ENCODE measurements around the gene ATP4B.

The ATP4B gene

DNA sequence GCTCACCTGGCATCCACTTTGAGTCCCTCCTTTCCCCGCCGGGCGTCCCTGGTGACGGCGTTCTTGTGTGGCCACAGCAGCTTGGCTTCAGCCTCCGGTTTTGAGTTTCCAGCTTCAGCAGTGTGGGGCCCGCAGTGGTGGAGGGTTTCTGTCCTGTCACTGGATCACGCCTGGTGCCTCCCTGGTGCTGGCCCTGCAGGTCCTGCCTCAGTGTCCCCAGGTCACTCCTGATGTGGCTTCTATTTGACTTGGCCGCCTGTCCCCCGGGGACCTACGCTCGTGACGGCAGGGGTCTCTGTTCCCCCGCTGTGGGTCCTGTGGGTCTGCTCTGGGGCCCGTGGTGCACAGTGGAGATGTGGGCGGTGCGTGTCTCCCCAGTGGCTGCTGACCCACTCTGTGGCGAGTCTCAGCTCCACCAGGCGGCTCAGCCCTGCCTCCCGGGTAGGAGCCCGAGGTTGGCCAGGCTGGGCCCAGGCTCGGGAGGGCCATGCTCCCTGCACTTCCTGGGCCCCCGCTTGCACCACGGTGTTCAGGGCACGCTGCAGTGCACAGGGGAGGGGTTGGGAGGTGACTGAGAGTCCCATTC, 1.9 kb downstream of the ATP4B start:
- no peak for DNase-seq

DNA sequence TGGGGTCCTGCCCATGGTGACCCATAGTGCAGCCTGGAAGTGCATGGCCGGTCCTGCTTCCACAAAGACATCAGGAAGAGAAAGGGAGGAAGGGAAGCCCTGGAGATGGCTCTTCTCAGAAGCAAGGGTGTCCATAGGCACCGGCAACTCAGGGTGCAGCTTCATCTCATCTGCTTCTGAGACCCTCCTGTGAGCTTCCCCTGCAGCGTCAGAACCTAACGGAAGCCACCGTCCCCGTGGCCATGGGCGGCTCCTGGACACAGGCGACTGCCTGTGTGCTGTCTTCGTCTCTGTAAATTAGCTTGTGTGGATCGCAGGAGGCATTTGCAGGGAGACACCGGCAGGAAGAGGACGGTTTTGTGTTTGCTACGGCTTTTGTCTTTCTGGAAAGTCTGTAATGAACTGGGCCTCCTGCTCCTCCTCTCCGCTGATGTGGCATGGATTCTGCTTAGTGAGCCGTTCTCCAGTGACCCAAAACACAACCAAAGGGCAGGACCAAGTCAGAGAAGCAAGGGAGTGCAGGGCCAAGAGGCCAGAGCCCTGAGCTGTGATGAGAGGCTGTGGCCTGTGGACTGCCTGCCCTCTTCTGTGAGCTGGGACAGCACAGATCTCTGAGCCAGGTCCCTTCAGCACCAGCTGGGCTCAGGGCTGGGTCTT, 2.5 kb downstream of the ATP4B start:
- no peak for DNase-seq

DNA sequence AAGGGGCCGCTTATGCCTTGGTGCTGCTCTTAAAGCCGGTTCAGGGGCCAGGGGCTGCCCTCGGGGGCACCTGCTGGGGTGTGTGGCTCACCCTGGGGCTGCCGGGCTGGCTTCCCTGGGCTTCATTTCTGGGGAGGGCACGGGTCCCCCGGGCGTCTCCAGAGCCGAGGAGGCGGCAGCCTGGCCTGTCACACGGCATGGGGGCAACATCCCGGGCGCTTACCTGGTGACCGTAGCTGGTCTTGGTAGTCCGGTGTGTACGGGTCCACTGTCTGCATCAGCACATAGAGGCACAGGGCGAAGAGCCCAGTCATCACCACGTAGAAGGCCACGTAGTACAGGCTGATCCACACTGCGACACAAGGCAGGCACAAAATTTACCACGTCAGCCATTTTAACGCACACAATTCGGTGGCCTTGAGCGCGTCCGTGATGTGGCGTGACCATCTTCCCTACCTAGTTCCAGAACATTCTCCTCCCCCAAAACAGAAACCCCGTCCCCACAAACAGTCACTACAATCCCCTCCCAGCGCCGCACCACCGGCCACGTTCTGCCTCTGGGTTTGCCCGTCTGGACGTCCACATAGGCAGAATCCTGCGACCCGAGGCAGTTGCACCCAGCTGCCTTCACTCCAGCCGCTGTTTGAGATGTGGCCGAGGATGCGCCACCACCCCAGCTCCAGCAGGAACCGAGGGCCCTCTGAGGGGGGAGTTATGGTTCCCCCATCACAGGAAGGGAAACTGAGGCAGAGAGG, 3.2 kb downstream of the ATP4B start:
- no peak for DNase-seq

DNA sequence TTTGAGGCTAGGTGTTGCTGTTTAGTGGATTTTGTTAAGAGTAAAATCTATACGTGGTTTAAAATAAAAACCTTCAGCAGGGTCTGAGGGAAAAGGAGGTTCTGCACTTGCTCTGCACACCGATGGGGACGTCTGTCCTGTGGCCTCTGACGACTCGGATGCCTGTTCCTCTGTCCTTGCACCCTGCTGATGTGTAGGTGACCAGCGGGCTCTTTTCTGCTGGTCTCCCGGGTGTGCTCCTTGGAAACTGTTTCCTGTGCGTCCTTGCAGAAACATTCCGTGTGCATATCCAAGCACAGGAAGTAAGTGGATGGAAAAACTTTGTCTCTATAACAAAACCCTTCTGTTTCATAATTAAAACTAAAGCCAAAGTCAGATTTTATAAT, 3.8 kb downstream of the ATP4B start:
- no peak for DNase-seq

DNA sequence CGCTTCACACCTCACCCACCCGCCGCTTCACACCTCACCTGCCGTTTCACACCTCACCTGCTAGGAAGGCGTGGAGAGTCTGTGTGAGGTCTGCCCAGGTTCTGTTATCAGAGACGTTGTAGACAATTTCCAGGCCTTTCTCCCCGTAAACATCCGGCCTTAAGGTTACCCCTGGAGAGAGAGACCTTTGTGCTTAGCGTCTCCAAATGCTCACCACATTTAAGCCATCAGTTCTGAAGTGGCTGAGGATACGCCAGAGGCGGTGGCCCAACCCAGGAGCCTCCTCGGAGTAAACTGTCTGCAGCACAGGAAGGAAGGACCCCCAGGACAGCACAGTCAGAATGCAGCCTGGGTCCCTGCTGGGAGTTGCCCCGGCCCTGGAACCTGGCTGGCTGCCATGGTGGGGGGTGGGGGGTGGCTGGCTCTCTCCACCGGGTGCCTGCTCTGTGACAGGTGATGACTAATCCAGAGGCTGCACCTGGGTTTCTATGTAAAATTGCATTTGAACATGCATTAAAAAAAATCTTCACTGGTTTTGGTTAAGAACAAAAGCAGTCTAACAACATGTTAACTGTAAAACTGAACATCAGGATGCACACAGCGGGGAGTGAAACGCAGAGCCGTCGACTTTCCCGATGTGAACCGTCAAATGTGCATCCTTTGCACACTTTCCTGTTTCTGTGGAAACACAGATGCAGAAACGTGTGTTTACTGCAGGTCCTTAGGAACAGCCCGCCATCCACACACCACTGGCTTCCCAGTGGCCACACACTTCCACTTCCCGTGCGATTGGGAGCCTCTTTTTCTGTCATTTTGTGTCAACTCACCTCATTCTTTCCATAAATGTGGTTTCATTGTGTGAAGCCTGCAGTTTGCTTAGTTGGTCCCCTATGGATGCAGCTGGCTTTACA, 4.5 kb downstream of the ATP4B start:
- DNase-seq = peak; percentile 17

DNA sequence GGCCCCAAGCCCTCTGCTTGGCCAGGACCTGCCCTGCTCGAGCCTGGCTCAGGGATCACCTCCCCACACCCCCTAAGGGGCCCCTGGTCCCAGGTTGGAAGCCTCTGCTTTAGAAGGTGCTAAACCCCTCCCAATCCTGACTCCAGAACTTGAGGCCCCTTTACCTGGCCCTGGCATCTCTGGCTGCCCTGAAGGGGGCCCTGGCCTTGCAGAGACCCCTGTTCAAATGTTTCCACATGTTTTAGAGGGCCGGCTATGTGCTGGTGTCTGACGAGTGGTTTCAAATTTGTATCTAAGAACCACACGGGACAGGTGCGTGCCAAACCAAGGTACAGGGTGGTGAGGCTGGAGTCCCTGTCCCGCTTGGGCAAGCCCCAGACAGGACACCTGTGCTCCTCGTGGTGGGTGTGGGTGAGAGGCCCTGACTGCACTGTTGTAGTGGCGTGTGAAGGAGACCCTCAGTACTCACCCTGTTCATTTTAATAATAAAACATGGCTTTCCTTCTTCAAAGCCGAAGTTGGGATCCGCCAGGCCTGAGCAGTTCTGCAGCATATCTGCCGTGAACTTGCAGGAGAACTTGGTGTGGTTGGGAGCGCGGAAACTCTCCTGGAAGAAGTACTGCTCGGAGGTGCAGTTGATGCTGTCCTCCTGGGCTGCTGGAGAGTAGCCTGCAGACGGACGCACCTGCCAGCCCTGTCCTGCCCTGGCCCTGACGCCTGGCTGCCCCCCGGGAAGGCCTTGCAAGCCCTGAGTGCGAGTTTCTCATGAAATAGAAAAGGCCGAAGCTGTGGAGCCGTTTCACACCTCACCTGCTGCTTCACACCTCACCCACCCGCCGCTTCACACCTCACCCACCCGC, 5.4 kb downstream of the ATP4B start:
- no peak for DNase-seq

DNA sequence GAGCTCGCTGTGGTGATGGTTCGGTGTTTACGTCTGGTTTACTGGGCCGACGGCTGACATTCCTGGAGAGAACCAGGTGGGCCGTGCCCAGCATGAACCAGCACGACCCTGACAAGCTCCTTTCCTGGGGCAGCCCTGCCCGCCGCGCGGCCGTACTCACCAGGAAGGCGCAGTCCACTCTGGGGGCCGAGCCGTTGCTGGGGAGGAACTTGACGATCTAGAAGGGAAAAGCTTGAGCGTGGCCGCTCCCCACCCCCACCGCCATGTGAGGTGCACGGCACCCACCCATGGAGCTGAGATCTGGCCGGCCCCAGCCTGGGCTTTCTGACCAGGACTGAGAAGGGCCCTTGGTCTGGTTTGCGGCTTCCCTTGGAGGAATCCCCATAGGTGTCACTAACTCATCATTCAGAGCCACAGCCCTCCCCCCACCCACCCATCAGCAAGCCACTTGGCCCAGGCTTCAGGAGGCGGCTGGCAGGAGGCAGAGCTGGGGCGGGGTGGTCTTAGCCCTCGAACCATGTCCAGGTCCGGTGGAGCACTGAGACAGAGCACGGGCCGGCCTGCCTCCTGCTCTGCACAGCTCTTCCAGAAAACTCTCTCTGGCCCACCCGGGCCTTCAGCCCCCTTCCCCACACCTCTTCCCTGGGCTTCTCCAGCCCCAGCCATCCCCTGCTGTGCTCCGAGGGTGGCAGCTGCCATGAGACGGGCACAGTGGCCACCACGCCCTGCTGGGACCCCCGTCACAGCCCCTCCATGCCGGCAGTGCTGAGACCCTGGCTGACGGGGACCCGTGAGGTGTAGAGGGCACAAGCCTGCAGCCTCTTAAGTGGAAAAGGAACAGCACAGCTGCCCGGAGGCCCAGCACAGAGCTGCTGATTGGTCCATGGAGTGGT, 6.2 kb downstream of the ATP4B start:
- no peak for DNase-seq

DNA sequence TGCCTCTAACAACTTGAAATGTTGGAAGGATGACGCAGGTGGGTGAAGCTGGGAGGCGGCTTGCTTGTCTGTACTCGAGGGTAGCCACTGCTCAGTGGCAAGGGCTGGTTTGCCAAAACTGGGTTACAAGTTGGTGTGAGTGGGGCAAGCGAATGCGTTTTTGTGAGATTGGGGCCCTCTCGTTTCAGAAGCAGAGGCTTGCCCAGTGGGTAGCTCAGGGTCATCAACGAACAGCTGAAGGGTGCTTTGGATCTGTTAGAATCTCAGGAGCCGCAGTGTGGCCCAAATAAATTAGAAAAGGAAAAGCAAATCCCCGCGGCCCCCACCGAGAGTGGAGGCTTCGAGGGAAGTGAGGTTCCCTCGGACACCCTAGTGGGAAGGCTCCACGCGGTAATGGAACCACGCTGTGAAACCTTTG, 7.3 kb downstream of the ATP4B start:
- DNase-seq = no peak

DNA sequence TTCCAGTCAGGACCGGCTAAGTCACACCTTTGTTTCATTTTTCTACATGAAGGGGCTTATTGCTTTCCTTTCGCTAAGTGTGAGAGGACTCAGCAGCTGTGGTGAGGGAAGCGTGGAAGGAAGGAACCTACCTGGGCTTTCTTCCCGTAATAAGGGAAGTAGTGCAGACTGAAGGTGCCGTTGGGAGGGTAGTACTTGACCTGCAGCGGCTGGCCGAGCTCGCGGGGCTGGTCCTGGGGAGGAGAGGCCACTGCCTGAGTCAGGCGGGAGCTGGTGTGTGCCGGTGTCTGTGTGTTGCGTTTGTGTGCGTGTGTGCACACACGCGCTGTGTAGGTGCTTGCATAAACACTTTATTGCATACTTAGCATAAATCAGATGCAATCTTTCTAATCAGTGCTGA, 7.7 kb downstream of the ATP4B start:
- DNase-seq = no peak

DNA sequence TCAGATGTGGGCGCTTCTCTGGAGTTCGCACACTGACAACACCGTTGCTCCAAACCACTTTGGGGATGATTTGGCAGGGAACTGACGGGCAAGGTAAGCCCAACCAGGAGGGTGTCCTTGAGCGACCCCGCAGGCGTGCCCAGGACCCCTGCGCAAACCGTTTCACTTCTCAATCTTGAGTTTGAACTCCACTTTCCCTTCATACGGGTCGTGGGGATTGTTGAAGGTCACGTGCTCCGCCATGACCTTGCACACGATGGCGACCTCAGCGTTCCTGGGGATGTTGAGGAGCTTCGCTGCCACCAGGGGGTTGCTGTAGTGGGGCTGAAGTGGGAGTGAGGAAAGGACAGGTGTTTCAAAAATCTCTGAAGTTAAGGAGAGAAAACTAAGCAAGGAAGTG, 8.8 kb downstream of the ATP4B start:
- no peak for DNase-seq

DNA sequence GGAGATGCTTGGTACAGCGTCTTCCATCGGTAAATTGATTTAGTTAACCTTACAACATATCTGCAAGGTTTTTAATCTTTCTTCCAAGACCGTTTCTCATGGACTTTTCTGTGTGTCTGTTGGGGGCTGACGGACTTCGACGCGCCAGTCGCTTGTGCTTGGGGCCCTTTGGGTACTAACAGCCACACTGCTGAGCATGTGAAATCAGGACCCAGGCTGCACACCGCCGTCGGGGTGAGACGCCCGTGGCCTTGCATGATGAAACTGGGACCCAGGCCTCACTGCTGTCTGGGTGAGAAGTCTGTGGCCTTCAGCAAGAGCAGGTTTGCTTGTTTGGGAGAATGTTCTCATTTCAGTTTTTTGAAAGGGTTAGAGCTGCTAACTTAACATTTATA, 9.8 kb downstream of the ATP4B start:
- no peak for DNase-seq

DNA sequence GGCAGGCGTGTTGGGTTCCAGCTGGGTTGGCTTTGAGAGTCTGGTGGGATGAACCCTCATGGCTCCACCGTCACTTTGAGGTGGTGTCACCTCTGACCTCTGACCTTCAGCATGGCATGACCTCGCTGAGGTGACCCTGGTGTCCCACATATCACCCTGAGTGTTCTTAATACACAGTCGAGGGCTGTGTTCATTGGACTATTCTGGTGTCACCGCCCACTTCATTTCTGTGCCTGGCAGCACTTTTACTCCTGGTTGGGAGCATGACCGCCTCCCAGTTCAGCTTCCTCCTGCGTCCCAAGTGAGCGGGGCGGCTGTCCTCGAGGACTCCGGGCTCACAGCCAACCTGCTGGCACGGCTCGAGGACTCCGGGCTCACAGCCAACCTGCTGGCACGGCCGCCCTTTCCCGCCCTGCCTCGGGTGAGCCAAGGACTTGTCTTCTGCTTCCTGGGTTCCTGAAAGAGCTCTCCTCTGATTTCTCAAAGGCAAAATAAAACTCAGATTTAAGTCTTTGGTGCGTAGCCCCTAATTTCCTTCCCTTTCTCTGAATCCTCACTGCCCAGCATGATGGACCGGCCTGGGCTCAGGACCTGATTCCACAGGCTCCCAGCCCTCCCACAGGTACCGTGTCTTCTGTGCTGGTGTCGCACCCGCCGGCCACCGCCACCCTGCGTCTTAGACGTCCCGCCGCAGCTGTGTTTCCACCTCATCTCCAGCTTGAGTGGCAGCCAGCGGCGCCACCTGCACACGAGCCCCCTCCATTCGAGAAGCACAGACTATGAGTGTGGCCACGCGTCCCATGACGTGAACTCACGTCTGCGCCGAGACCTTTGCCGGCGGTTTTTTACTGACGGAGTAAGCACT, 10.4 kb downstream of the ATP4B start:
- DNase-seq = no peak

DNA sequence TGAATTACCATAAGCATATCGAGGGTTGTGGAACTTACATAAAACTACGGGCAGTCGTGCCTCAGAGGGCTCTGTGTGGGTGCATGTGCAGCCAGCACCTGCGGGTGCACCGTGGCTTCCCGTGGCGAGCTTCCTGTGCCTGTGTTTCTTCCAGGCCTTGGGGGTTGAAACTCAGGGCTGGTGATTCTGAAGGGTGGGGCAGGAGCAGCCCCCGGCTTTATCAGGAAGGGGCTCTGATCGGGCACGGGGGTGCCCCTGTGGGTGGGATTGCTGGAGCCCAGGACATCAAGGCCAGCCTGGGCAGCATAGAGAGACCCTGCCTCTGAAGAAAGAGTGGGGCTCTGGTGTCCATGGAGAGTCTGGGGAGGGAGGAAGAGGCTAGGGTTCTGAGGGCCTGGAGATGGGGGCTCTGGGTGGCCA, 11.1 kb downstream of the ATP4B start:
- no peak for DNase-seq

DNA sequence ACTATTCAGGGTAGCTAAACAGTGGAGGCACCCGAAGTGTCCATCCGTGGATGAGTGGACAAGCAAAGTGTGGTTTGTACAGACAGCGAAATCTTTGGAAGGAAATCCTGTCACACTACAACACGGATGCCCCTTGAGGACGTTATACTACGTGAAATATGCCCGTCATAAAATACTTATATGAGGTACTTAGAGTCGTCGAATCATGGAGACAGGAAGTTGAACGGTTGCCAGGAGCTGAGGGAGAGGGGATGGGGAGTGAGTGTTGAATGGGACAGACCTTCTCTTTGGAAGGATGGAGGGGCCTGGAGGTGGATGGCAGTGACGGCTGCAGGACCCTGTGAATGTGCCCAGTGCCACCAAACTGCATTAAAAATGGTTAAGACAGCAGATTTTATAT, 11.6 kb downstream of the ATP4B start:
- no peak for DNase-seq

DNA sequence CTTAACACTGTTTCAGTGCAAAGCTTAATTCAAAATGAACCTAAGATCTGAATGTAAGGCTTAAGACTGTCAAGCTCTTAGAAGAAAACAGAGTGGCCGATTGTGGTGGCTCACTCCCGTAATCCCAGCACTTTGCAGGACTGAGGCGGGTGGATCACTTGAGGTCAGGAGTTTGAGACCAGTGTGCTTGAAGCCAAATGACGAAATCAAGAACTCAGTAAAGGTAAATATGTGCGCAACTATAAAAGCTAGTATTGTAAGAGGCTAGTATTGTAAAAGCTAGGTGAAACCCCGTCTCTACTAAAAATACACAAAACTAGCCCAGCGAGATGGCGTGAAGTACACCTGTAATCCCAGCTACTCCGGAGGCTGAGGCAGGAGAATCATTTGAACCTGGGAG, 12.7 kb downstream of the ATP4B start:
- DNase-seq = no peak

DNA sequence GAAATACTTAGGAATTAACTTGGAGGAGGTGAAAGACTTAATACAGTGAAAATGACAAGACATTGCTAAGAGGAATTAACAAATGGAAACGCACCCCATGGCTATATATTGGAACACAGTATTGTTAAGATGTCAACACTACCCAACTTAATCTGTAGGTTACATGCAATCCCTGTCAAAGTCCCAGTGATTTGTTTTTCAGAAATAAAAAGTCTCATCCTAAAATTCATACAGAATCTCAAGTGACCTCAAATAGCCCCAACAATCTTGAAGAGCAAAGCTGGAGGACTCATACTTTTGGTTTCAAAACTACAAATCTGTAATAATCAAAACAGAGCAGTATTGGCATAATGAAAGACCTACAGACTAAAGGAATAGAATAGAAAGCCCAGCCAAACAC, 13.2 kb downstream of the ATP4B start:
- DNase-seq = no peak

DNA sequence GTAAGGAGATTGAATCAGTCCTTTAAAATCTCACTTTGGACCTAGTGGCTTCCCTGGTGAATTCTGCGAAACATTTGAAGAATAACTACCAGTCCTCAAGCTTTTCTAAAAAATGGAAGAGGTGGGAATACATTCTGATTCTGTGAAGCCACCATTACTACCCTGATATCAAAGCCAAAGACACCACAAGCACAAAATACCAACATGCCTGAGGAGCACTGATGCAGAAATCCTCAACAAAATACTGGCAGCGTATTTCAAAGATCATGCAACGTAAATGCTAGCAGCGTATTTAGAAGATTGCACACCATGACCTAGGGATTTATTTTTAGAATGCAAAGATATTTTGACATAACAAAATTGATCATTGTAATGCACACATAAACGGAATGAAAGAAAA, 14.4 kb downstream of the ATP4B start:
- DNase-seq = no peak

DNA sequence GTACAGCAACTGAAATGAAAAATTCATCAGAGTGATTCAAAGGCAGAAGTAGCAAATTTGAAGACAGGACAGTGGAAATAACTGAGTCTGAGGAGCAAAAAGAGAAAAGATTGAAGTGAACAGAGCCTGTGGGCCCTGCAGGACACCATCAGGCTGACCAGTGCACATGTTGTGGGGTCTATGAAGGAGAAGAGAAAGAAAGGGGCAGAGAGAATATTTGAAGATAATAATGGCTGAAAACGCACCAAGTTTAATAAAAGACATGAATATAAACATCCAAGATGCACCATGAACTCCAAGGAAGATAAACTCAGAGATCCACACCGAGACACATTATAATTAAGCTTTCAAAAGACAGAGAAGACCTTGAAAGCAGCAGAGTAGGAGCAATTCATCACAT, 15.4 kb downstream of the ATP4B start:
- no peak for DNase-seq

DNA sequence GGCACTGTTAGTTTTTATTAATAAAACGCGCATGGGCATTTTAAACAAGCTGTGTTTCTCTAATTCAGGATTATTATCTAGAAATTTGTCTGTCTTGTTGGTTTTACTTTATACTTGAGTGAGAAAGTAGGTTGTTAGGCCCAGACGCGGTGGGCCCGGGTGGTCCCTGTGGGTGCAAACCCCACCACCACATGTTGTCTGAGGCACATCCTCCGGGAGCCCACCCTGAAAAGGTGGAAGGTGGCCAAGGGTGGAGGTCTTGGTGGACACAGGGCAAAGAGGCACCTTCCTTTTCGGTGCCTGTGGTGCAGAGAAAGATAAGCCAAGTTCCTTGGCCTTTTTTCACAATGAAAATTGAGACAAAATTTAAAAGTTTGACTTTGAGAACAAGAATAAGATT, 16.6 kb downstream of the ATP4B start:
- DNase-seq = no peak

DNA sequence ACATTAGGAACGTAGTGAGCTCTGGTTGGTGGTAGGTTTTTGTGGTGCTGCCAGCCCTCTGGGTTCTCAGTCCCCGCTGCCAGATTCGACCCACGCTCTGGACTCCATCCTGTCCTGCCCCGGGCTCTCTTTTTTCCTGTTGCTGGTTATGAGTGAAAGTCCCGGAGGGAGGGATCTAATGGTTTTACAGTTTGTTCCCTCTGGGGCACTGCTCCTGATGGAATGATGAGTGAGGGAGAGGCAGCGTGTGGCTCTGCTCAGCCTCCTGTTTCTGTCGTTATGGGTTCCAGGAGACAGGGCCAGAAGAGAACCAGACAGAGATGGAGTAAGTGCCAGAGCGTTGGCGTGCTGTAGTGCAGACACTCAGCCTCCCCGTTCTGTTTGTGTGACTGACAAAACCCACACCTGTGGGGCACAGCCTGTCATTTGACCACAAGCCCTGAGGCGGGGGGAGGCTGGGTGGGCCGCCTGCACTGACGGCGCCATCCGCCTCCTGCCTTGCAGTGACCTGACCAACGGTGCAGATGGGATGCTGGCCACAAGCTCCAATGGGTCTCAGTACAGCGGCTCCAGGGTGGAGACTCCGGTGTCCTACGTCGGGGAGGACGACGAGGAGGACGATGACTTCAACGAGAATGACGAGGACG, 18.3 kb downstream of the ATP4B start:
- no peak for DNase-seq
